B cell (primary cell): ENCODE data around the gene SPSB3.

Experiments used
- EZH2 ChIP-seq: IDR thresholded peaks from 2 replicates; pipeline ENCODE4 v1.6.1; 2012; ENCODE audit warnings: borderline replicate concordance, low read depth, mild to moderate bottlenecking, moderate library complexity, low read length; ENCODE audit not compliant: insufficient read depth, poor library complexity, severe bottlenecking
- TF ChIP-seq, protein P1 (sequence below): fragments of 200-600 bp; IDR thresholded peaks from one replicate; pipeline ENCODE4 v1.8.0; 2022; ENCODE audit warnings: antibody characterized with exemption, mild to moderate bottlenecking

DNA sequence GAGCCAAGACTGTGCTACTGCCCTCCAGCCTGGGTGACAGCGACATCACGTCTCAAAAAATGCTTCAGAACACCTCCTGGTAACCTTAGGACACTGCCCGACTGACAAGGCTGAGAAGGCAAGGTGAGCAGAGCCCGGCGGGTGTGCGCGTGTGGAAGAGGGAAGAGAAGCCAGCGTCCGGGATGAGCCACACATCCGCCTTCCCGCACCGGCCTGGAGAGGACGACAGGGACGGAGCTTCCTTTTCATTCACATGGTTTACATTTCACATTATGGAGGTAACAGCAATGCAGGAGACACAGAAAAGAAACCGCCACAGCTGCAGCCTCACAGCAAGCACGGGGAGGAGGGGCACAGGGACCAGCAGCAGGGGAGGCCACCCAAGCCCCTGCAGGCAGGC, 27.7 kb upstream of the SPSB3 start:
- TF ChIP-seq, protein P1, sequence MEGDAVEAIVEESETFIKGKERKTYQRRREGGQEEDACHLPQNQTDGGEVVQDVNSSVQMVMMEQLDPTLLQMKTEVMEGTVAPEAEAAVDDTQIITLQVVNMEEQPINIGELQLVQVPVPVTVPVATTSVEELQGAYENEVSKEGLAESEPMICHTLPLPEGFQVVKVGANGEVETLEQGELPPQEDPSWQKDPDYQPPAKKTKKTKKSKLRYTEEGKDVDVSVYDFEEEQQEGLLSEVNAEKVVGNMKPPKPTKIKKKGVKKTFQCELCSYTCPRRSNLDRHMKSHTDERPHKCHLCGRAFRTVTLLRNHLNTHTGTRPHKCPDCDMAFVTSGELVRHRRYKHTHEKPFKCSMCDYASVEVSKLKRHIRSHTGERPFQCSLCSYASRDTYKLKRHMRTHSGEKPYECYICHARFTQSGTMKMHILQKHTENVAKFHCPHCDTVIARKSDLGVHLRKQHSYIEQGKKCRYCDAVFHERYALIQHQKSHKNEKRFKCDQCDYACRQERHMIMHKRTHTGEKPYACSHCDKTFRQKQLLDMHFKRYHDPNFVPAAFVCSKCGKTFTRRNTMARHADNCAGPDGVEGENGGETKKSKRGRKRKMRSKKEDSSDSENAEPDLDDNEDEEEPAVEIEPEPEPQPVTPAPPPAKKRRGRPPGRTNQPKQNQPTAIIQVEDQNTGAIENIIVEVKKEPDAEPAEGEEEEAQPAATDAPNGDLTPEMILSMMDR: no peak
- no peak for TF ChIP-seq EZH2
